Subcutaneous adipose tissue (tissue), 4 donors: Measurements from ENCODE around the gene ADAMTSL1. TPM values are rescaled to one million over a fixed set of nuclear protein-coding genes. Genes with fewer than 3 reads are reported as not detected.

Experiments used
- CTCF ChIP-seq: fragments of 450-650 bp; IDR thresholded peaks from one replicate; pipeline ENCODE4 v1.5.1; 2016; ENCODE audit warnings: low read depth, mild to moderate bottlenecking, control low read depth, antibody characterized with exemption, moderate library complexity
- total RNA-seq, 4 donors: library from RNA; depleted of rRNA; stranded (reverse); fragments of >200 nt; gene quantifications; one replicate each; pipeline ENCODE4 v1.1.0, GENCODE V29; 2016

ADAMTSL1 gene
- total RNA-seq, 4 donors from 2014 or later: 0.49 to 16.4 (median 10.5) TPM

- no peak for TF ChIP-seq CTCF
These were observed 69.6 kb downstream of the ADAMTSL1 start for GRCh38 chr9:18543406-18544192.

GRCh38 chr9:18544456-18544855 is 70.5 kb downstream of the ADAMTSL1 start:
- TF ChIP-seq CTCF: no peak

GRCh38 chr9:18545636-18546360 is 71.8 kb downstream of the ADAMTSL1 start:
- TF ChIP-seq CTCF: no peak

- TF ChIP-seq CTCF: no peak
These were observed 74.5 kb downstream of the ADAMTSL1 start for GRCh38 chr9:18548456-18548855.

- no peak for TF ChIP-seq CTCF
These were observed 75.8 kb downstream of the ADAMTSL1 start for GRCh38 chr9:18549772-18550171.

GRCh38 chr9:18550286-18550685 is 76.3 kb downstream of the ADAMTSL1 start:
- TF ChIP-seq CTCF: no peak

- TF ChIP-seq CTCF: no peak
These were observed 80.3 kb downstream of the ADAMTSL1 start for GRCh38 chr9:18554244-18554643.
